ENCODE measurements around the gene NACA.
"Not testable (repeated sequence)": the region's sequence is repeated elsewhere in the genome, so short reads cannot be mapped to it uniquely, and the experiment has no call there.

The NACA gene

DNA sequence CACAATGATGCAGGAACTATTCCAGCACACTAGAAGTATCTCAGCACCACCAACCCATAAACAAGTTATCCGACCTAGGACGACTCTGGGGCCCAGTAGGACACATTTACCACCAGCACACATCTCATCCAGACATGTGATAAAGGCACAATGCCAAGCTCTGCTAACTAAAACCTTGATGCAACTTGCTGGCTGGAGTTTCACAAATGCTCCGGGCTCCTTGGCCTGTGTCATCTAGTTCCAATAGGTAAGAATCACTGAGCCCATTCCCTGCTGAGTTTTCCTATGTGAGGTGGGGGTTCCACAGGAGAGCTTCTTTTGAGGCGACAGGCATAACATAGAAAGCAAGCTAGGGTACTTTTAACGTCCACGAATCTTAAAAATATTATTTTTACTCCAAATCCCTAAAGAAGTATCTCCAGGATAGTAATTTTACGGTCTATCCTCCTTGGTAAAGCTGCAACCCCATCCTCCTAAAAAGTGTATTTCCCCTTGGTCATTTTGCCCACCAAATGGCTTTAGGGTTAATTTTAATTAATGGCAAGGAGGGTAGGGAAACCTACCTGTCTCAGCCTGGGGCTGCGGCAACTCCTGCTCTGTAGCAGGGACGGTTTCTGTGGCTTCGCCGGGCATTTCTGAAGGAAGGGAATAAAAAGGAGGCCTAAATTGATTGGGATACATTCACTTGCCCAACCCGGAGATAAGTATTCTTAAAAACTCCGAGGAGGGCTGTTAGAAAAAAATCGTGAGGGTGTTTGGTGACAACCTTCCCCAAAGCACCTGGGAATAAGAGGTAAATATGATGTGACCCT, 1.0 kb downstream of the NACA start:
- no peak for DNase-seq (ENCODE audit: low read depth)

GRCh38 chr12:56723352-56723751, 1.7 kb downstream of the NACA start:
- DNase-seq (ENCODE audit: low read depth) = no peak

- DNase-seq (ENCODE audit: low read depth) = no peak
These were observed 2.3 kb downstream of the NACA start for GRCh38 chr12:56722832-56723231.

DNA sequence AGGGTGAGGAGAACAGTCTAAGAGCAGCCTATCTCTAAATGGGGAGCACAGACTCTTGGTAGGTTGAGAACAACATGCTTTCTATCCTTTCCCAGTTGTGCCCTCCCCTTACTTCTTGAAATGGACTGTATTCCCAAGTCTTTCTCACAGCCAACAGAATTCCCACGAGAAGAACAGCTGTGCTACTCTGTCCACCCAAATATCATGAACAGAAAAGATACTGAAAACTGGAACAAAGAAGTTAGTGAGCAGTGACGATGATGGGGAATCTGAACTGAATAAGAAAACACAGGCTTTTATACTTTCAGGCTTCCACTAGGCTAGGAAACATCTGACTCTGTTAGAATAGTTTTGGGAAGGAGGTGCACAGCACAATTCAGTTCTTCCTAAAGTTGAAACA, 3.4 kb downstream of the NACA start:
- no peak for DNase-seq (ENCODE audit: low read depth)

GRCh38 chr12:56721216-56721615, 3.9 kb downstream of the NACA start:
- no peak for DNase-seq (ENCODE audit: low read depth)

GRCh38 chr12:56720731-56721151, 4.4 kb downstream of the NACA start:
- no peak for DNase-seq (ENCODE audit: low read depth)

DNA sequence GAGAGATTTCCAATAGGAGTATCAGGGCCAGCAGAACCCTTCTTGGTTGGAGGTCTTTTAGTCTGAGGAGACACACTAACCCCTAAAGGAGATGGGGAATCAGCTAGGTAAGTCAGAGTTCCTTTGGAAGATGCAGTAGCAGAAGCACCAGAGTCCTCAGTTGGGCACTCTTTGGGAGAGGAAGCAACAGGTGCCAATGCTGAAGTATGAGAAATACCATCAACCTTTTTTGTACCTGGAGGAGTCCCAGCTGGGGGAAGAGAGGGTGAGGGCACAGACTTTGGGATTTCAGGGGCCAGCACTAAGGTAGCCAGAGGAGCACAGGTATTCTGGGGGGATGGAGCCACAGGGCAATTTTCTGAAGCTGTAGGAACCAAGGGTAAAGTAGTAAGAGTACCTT, 6.0 kb downstream of the NACA start:
- no peak for DNase-seq (ENCODE audit: low read depth)

GRCh38 chr12:56718636-56719035, 6.5 kb downstream of the NACA start:
- DNase-seq (ENCODE audit: low read depth) = no peak

- DNase-seq (ENCODE audit: low read depth) = no peak
These were observed 7.0 kb downstream of the NACA start for GRCh38 chr12:56718149-56718548.

- DNase-seq (ENCODE audit: low read depth) = no peak
These were observed 7.9 kb downstream of the NACA start for GRCh38 chr12:56716933-56717880.

GRCh38 chr12:56716458-56716857, 8.6 kb downstream of the NACA start:
- DNase-seq (ENCODE audit: low read depth) = no peak

DNA sequence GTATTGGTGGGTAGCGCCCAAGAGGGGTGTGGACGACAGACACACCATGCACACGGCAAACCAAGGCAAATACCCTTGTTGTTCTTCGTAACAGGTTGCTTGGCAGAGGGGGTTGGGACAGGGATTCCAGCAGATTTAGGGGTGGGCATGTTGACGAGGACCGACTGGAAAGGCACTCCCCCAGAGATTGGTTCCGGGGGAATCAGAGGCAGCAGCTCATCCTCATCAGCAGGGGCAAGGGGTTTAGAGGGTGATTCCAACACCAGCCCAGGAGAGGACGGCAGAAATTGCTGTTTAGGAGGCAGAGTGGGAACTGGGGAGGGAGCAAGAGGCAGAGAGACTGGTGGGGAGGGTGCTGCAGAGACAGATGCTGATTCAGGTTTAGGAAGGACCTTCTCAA, 9.3 kb downstream of the NACA start:
- no peak for DNase-seq (ENCODE audit: low read depth)

DNA sequence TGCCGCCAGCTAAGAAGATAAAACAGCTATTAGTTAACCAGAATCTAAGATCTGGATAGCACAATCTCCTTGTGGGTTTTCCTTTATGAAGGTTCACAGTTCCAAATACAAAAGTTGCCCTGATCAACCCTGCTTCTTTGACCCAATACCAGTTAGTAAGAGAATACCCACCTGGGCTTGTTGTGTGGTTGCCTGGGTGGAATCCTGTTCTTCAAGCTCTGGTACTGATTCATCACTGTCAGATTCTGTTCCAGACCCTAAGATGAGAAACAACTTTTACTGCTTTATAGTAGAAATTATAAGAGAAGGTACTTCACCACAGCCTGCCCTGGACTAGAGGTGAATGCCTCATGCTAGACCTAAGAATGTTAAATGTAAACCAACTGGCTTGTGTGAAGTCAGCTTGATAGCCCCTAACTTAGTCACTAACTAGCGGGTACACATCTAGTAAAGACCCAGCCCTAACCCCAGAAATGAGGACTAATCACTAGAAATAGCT, 10.6 kb downstream of the NACA start:
- DNase-seq (ENCODE audit: low read depth) = no peak

DNA sequence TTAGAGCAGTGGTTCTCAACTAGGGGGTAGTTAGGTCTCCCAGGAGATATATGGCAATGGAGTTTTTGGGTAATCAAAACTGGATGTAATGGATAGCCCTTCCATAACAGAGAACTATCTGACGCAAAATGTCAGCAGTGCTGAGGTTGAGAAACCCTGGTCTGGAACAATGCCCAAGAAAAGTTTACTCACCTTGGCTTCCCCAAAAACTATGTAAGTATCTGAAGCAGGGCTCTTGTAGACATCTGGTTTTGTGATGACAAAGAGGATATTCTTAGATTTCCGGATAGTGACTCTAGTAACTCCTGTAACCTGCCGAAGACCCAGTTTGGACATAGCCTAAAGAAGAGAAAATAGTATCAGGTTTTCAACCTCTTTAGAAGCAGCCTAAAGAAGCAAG, 11.8 kb downstream of the NACA start:
- no peak for DNase-seq (ENCODE audit: low read depth)

DNA sequence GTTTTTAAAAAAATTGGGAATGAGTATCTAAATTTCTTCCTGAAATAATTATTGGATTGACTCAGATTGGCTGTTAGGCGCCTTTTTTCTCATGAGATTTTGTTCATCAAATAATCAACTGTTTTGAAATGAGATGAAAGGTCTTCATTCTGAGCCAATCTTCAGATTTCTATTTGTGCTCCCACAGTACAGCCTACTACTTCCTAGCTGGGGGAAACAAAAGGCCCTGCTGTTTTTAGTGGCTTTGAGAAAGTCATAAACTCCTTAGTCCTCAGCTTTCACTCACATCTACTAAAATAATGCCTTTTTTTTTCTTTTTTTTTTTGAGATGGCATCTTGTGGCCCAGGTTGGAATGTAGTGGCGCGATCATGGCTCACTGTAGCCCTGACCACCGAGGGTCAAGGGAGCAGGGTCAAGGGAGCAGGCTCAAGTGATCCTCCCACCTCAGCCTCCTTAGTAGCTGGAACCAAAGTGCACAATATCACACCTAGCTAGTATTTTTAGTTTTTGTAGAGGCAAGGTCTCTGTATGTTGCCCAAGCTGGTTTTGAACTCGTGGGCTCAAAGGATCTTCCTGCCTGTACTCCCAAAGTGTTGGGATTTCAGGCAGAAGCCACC, 15.2 kb downstream of the NACA start:
- DNase-seq (ENCODE audit: low read depth) = no peak

DNA sequence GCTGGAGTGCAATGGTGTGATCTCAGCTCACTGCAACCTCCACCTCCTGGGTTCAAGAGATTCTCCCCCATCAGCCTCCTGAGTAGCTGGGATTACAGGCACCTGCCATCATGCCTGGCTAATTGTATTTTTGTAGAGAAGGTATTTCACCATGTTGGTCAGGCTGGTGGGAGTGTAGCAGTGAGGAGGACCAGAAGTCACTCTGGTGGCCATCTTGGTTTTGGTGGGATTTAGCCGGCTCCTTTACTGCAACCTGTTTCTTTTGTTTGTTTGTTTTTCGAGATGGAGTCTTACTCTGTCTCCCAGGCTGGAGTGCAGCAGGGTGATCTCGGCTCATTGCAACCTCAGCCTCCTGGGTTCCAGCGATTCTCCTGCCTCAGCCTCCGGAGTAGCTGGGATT, 20.6 kb downstream of the NACA start:
- DNase-seq (ENCODE audit: low read depth) = not testable (repeated sequence)

GRCh38 chr12:56699020-56699661, 26.0 kb downstream of the NACA start:
- DNase-seq (ENCODE audit: low read depth) = no peak

- DNase-seq (ENCODE audit: low read depth) = no peak
These were observed 29.6 kb downstream of the NACA start for GRCh38 chr12:56695327-56696101.

DNA sequence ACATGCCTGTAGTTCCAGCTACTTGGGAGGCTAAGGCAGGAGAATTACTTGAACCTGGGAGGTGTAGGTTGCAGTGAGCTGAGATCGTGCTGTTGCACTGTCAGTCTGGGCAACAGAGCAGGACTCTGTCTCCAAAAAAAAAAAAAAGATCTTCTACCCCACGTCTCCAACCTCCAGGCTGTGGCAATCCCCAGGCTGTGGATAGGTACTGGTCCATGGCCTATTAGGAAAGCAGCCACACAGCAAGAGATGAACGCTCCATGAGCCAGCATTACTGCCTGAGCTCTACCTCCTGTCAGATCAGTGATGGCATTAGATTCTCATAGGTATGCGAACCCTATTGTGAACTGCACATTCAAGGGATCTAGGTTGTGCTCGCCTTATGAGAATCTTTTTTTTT, 30.9 kb downstream of the NACA start:
- no peak for DNase-seq (ENCODE audit: low read depth)

GRCh38 chr12:56688846-56689109, 36.3 kb downstream of the NACA start:
- no peak for DNase-seq (ENCODE audit: low read depth)

DNA sequence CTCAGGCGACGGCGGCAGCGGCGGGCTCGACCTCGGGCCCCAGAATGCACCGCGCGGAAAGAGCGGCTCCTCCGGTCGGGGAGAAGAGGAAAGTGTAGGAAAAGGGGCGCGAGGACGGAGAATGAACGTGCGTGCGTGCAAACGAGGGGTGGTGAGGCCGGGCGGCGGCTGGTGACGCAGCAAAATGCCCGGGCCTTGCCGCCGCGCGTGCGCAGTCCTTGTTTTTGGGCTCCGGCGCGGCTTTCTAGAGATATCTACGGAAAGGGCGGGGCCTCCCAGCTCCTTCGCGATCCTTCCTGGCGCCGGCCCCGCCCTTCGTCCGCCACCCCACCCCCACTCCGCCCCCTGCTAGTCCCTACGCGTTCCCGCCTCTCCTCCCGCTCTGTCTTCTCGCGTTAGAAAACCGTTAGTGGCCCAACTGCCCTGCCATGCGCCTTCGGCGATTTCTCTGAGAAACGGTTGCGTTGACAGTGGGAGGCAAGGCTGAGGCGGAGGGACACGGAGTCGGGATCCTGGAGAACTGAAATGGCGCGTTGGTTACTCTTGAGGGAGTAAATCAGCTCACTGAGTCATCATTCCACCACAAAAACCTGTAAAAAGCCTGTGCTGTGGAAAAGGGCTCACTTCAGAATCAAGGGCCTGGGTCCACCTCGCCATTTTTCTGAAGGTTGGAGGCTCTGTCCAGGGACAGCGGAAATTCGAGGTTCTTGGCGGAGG, 36.8 kb downstream of the NACA start, which contains the start of gene PTGES3:
Gene PTGES3, minus strand, starts transcription at position 156 of the 717 bp plus-strand sequence. CDS start 285 bp downstream, outside the sequence.
- DNase-seq (ENCODE audit: low read depth) = peak; percentile 97
